GM23338 (cell line): Measurements from ENCODE around the gene GNA12. TPM values are rescaled to one million over a fixed set of nuclear protein-coding genes. Genes with fewer than 3 reads are reported as not detected.
"Not testable (repeated sequence)": the region's sequence is repeated elsewhere in the genome, so short reads cannot be mapped to it uniquely, and the experiment has no call there.

Experiments
- ATAC-seq: fragments of 200-7000 bp; cut with Tn5 transposase; 3 replicates; pipeline ENCODE4 v1.9.1; 2020
- DNase-seq: peaks from one replicate; pipeline ENCODE4 v3.0.0-alpha.2; 2015; ENCODE audit warnings: low spot score
- H2AFZ ChIP-seq: fragments of 200-600 bp; sonication (generic); 2 replicates; pipeline ENCODE4 v1.8.0; 2016; ENCODE audit warnings: antibody characterized with exemption, mild to moderate bottlenecking, moderate library complexity
- H3F3A ChIP-seq: fragments of 200-600 bp; sonication (generic); replicated peaks from 2 replicates; pipeline ENCODE4 v1.8.0; 2017; ENCODE audit warnings: antibody characterized with exemption, mixed run types, low read depth
- H3K27ac ChIP-seq: fragments of 200-600 bp; sonication (generic); 2 replicates; pipeline ENCODE4 v1.6.1; 2016; ENCODE audit warnings: low read depth
- H3K27me3 ChIP-seq: fragments of 200-600 bp; sonication (generic); 2 replicates; pipeline ENCODE4 v1.8.0; 2016; ENCODE audit warnings: mild to moderate bottlenecking, mixed run types, moderate library complexity; ENCODE audit not compliant: insufficient read depth
- H3K36me3 ChIP-seq: fragments of 200-600 bp; sonication (generic); 2 replicates; pipeline ENCODE4 v1.8.0; 2016; ENCODE audit warnings: mild to moderate bottlenecking; ENCODE audit not compliant: insufficient read depth
- H3K4me1 ChIP-seq: fragments of 200-600 bp; sonication (generic); 2 replicates; pipeline ENCODE4 v1.8.0; 2016; ENCODE audit warnings: mild to moderate bottlenecking, moderate library complexity; ENCODE audit not compliant: insufficient read depth
- H3K4me2 ChIP-seq: fragments of 200-600 bp; sonication (generic); 2 replicates; pipeline ENCODE4 v1.7.1; 2017; ENCODE audit warnings: mixed run types
- H3K4me3 ChIP-seq: fragments of 200-600 bp; sonication (generic); 2 replicates; pipeline ENCODE4 v1.6.1; 2016; ENCODE audit warnings: mixed run types
- H3K79me2 ChIP-seq: fragments of 200-600 bp; sonication (generic); replicated peaks from 2 replicates; pipeline ENCODE4 v1.8.0; 2017; ENCODE audit warnings: mild to moderate bottlenecking; ENCODE audit not compliant: insufficient read depth
- H3K9me2 ChIP-seq: fragments of 200-600 bp; sonication (generic); 2 replicates; pipeline ENCODE4 v1.8.0; 2017; ENCODE audit not compliant: insufficient read depth
- H4K20me1 ChIP-seq: fragments of 200-600 bp; sonication (generic); replicated peaks from 2 replicates; pipeline ENCODE4 v1.8.0; 2017; ENCODE audit warnings: mild to moderate bottlenecking; ENCODE audit not compliant: insufficient read depth
- H3K27ac Mint-ChIP-seq: 2 replicates; pipeline ENCODE4 v1.8.0; 2020; ENCODE audit warnings: inconsistent platforms, mild to moderate bottlenecking, moderate library complexity, mixed read lengths
- H3K27me3 Mint-ChIP-seq: 3 replicates; pipeline ENCODE4 v1.8.0; 2022; ENCODE audit warnings: low read depth, mild to moderate bottlenecking, moderate library complexity, mixed read lengths, inconsistent platforms; ENCODE audit not compliant: insufficient read depth, poor library complexity
- H3K36me3 Mint-ChIP-seq: 3 replicates; pipeline ENCODE4 v1.8.0; 2021; ENCODE audit warnings: low read depth, mild to moderate bottlenecking, inconsistent platforms, moderate library complexity, mixed read lengths
- H3K4me1 Mint-ChIP-seq: 3 replicates; pipeline ENCODE4 v1.8.0; 2020; ENCODE audit warnings: mild to moderate bottlenecking, inconsistent platforms, mixed read lengths
- H3K4me3 Mint-ChIP-seq: 3 replicates; pipeline ENCODE4 v1.8.0; 2021; ENCODE audit warnings: moderate library complexity, mild to moderate bottlenecking, inconsistent platforms, mixed read lengths
- H3K9me3 Mint-ChIP-seq: 3 replicates; pipeline ENCODE4 v1.8.0; 2020; ENCODE audit warnings: moderate library complexity, mild to moderate bottlenecking, inconsistent platforms, mixed read lengths
- CTCF ChIP-seq, 2 experiments: fragments of 200-600 bp in 1 of 2; sonication (generic) in 1 of 2; conservative IDR thresholded peaks; 2 replicates each; pipeline versions ENCODE4 v1.5.1 to v1.6.1; 2016 to 2017; ENCODE audit warnings: antibody characterized with exemption in 2 of 2, low read depth in 2 of 2, mild to moderate bottlenecking in 2 of 2, moderate library complexity in 1 of 2
- ETS1 ChIP-seq: IDR thresholded peaks from 2 replicates; pipeline ENCODE4 v1.6.1; 2016; ENCODE audit warnings: antibody characterized with exemption
- polyA plus RNA-seq: library from polyadenylated mRNA; unstranded; fragments of >200 nt; fragmentation: Nextera tagmentation; extraction: Ambion mirVana; gene quantifications from 2 replicates; pipeline ENCODE4 v1.2.1, GENCODE V29; 2016
- total RNA-seq: library from RNA; depleted of rRNA; stranded (reverse); fragments of >200 nt; shearing (Covaris generic); gene quantifications from 2 replicates; pipeline ENCODE4 v1.2.3, GENCODE V29; 2014

GNA12 gene
- total and polyA plus RNA-seq, 2 experiments from 2014 or later = 24.0 to 87.7 TPM

- Histone ChIP-seq H3K9me2 (no peaks in the 10 kb centered on the region), H3K4me1 (peaks cover 7% of the 10 kb centered on the region; the same call in 1 of the 2 replicates), H2AFZ (no peak overlapping the region), H3K4me3 (no peak overlapping the region), H4K20me1 (0 out of 2 replicates have a peak, but pooled peaks cover 6% of the 10 kb centered on the region), H3K36me3 (no peaks in the 10 kb centered on the region), H3K27me3 (no peaks in the 10 kb centered on the region), H3K4me2 (no peak overlapping the region), H3F3A (no peaks in the 10 kb centered on the region), H3K27ac (no peak overlapping the region), H3K79me2 (peaks cover 97% of the 10 kb centered on the region)
- DNase-seq (no peak), ATAC-seq (peak; percentile 40; the same call in 1 of the 3 replicates)
- Mint-ChIP-seq H3K27me3 (peaks cover 4% of the 10 kb centered on the region), H3K36me3 (peaks cover 40% of the 10 kb centered on the region), H3K4me1 (peaks cover 18% of the 10 kb centered on the region), H3K4me3 (no peak overlapping the region), H3K9me3 (peaks cover 26% of the 10 kb centered on the region), H3K27ac (no peak overlapping the region)
- no peak for TF ChIP-seq ETS1
- peak in 1 of 2 experiments; percentile 13; a peak in 1 of 4 replicates for TF ChIP-seq CTCF (conservative IDR thresholded peaks at IDR 0.05; ENCODE audit: low read depth in 2 of 2)
These were observed 94.1 kb downstream of the GNA12 start for GRCh38 chr7:2750004-2750407.

GRCh38 chr7:2748684-2749083 lies 95.4 kb downstream of the GNA12 start:
- not testable (repeated sequence) for H3K4me3 Mint-ChIP-seq, H3K4me1 ChIP-seq, H3K27me3 Mint-ChIP-seq, H2AFZ ChIP-seq, H3K27ac ChIP-seq, H3K27ac Mint-ChIP-seq, H3K27me3 ChIP-seq, H3K4me2 ChIP-seq, H3K4me3 ChIP-seq, DNase-seq, H3K36me3 ChIP-seq, H3K9me2 ChIP-seq, ATAC-seq, H4K20me1 ChIP-seq, H3F3A ChIP-seq
- peaks cover 18% of the 10 kb centered on the region for H3K4me1 Mint-ChIP-seq
- H3K9me3 Mint-ChIP-seq = peaks cover 39% of the 10 kb centered on the region
- H3K79me2 ChIP-seq = peaks cover 98% of the 10 kb centered on the region
- H3K36me3 Mint-ChIP-seq = peaks cover 45% of the 10 kb centered on the region

GRCh38 chr7:2743523-2744185 lies 100.5 kb downstream of the GNA12 start:
- DNase-seq, H3K4me3 Mint-ChIP-seq, H3K4me2 ChIP-seq, H2AFZ ChIP-seq, ATAC-seq, H3K27me3 ChIP-seq, H3K36me3 ChIP-seq, H4K20me1 ChIP-seq, H3F3A ChIP-seq, H3K9me2 ChIP-seq, H3K4me1 Mint-ChIP-seq, H3K27ac Mint-ChIP-seq, H3K4me1 ChIP-seq, H3K4me3 ChIP-seq, H3K27ac ChIP-seq: not testable (repeated sequence)
- Mint-ChIP-seq H3K36me3 (peaks cover 56% of the 10 kb centered on the region), H3K27me3 (peaks cover 11% of the 10 kb centered on the region), H3K9me3 (peaks cover 55% of the 10 kb centered on the region)
- H3K79me2 ChIP-seq = peaks cover 92% of the 10 kb centered on the region
